Left ventricle myocardium inferior (tissue), 1 donor: ENCODE measurements around the gene ITGAE. TPM values are rescaled to one million over a fixed set of nuclear protein-coding genes. Genes with fewer than 3 reads are reported as not detected.

Experiments
- DNase-seq: peaks from one replicate; pipeline ENCODE4 v3.0.0-alpha.2; 2020
- H3K27ac ChIP-seq: fragments of 200-600 bp; replicated peaks from 2 replicates; pipeline ENCODE4 v1.8.0; 2021
- H3K27me3 ChIP-seq: fragments of 200-600 bp; 2 replicates; pipeline ENCODE4 v1.8.0; 2021; ENCODE audit warnings: low read depth
- H3K36me3 ChIP-seq: fragments of 200-600 bp; 2 replicates; pipeline ENCODE4 v1.8.0; 2021
- H3K4me1 ChIP-seq: fragments of 200-600 bp; 2 replicates; pipeline ENCODE4 v1.8.0; 2021
- H3K4me3 ChIP-seq: fragments of 200-600 bp; 2 replicates; pipeline ENCODE4 v1.8.0; 2021; ENCODE audit warnings: mild to moderate bottlenecking, moderate library complexity
- H3K9me3 ChIP-seq: fragments of 200-600 bp; replicated peaks from 2 replicates; pipeline ENCODE4 v1.8.0; 2021
- CTCF ChIP-seq: fragments of 200-600 bp; IDR thresholded peaks from 2 replicates; pipeline ENCODE4 v1.8.0; 2021; ENCODE audit warnings: antibody characterized with exemption, mild to moderate bottlenecking, borderline replicate concordance
- intact Hi-C: fragments of 100-400 bp; cut with micrococcal nuclease; formaldehyde crosslinking; loops from one replicate; pipeline ENCODE4 v1.11.0; 2022
- total RNA-seq: library from RNA; stranded (reverse); fragmentation: NEBNext Ultra II Directional; extraction: Animal tissue kit (Norgen Biotek cat#: 25700); gene quantifications from one replicate; pipeline ENCODE4 v1.2.1, GENCODE V29; 2021
- donor health status: DM: no; HTN: yes; CAD: no; lungs with severe emphysema.

ITGAE gene
- total RNA-seq, 1 donor from 2014 or later, result 19.6 TPM

- Histone ChIP-seq H3K4me3 (no peak overlapping the region), H3K4me1 (no peaks in the 10 kb centered on the region), H3K27ac (no peak overlapping the region), H3K9me3 (no peaks in the 10 kb centered on the region), H3K27me3 (peaks cover 16% of the 10 kb centered on the region), H3K36me3 (no peaks in the 10 kb centered on the region)
- DNase-seq, result no peak
- intact Hi-C loops, result no loop called here
- no peak for TF ChIP-seq CTCF
Measured at GRCh38 chr17:3682033-3682432, 119.0 kb downstream of the ITGAE start.

- Histone ChIP-seq H3K9me3 (no peaks in the 10 kb centered on the region), H3K4me1 (no peaks in the 10 kb centered on the region), H3K36me3 (no peaks in the 10 kb centered on the region), H3K4me3 (no peak overlapping the region), H3K27me3 (peaks cover 16% of the 10 kb centered on the region), H3K27ac (no peak overlapping the region)
- no peak for TF ChIP-seq CTCF
- intact Hi-C loops, result no loop called here
- DNase-seq, result no peak
Measured at GRCh38 chr17:3681565-3681964, 119.4 kb downstream of the ITGAE start.

- no peak overlapping the region for H3K4me3 ChIP-seq
- peaks cover 16% of the 10 kb centered on the region for H3K27me3 ChIP-seq
Measured at GRCh38 chr17:3681057-3681456, 119.9 kb downstream of the ITGAE start.

GRCh38 chr17:3679531-3680126 lies 121.4 kb downstream of the ITGAE start:
- no peak overlapping the region for H3K4me3 ChIP-seq
- H3K4me1 ChIP-seq, result no peaks in the 10 kb centered on the region
- no peak for TF ChIP-seq CTCF
- no peaks in the 10 kb centered on the region for H3K36me3 ChIP-seq
- peaks cover 9% of the 10 kb centered on the region for H3K27me3 ChIP-seq
- intact Hi-C loops, result no loop called here
- no peak overlapping the region for H3K27ac ChIP-seq
- DNase-seq, result no peak
- no peaks in the 10 kb centered on the region for H3K9me3 ChIP-seq

More at GRCh38 chr17:3681057-3681456, 119.9 kb downstream of the ITGAE start:
- TF ChIP-seq CTCF, result no peak
- Histone ChIP-seq H3K36me3 (no peaks in the 10 kb centered on the region), H3K27ac (no peak overlapping the region), H3K4me1 (no peaks in the 10 kb centered on the region), H3K9me3 (no peaks in the 10 kb centered on the region)
- intact Hi-C loops, result no loop called here
- no peak for DNase-seq

- no peak overlapping the region for H3K27ac ChIP-seq
- H3K27me3 ChIP-seq, result peaks cover 2% of the 10 kb centered on the region
- TF ChIP-seq CTCF, result no peak
- no peak overlapping the region for H3K4me3 ChIP-seq
- intact Hi-C loops, result no loop called here
- no peak for DNase-seq
- H3K36me3 ChIP-seq, result no peaks in the 10 kb centered on the region
- no peaks in the 10 kb centered on the region for H3K9me3 ChIP-seq
- H3K4me1 ChIP-seq, result no peaks in the 10 kb centered on the region
Measured at GRCh38 chr17:3678821-3679530, 122.0 kb downstream of the ITGAE start.
